ENCODE measurements around the gene SART3.

GRCh38 chr12:108582509-108582908 lies 21.5 kb upstream of the SART3 start:
- TF ChIP-seq CTCF (IDR thresholded peaks at IDR 0.05) (no peak), POLR2A (IDR thresholded peaks at IDR 0.05) (no peak), EP300 (IDR thresholded peaks at IDR 0.05) (no peak)
